Activated CD4-positive, alpha-beta T cell treated with anti-CD3 and anti-CD28 coated beads for 4 hours (primary cell): ENCODE results near the gene EIF1AX.
A peak's percentile ranks its signal among the peaks of the same experiment; 100 is the strongest.
"Not testable (repeated sequence)": the region's sequence is repeated elsewhere in the genome, so short reads cannot be mapped to it uniquely, and the experiment has no call there.

Source experiments
- DNase-seq, 2 donors: peaks; one replicate each; pipeline ENCODE4 v3.0.0-alpha.2; 2020

The EIF1AX gene, protein sequence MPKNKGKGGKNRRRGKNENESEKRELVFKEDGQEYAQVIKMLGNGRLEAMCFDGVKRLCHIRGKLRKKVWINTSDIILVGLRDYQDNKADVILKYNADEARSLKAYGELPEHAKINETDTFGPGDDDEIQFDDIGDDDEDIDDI

GRCh38 chrX:20141281-20142220 lies at the start of gene EIF1AX:
Gene EIF1AX, minus strand, starts transcription at chrX:20141838. Its CDS starts 198 bp downstream, at chrX:20141640.
- DNase-seq: peak; percentile 93 to 99

- no peak for DNase-seq
Measured at GRCh38 chrX:20189171-20189570, 47.5 kb upstream of the EIF1AX start.

GRCh38 chrX:20181598-20182329 lies 40.1 kb upstream of the EIF1AX start:
- no peak for DNase-seq

GRCh38 chrX:20177093-20177492 lies 35.5 kb upstream of the EIF1AX start:
- DNase-seq: no peak

- no peak for DNase-seq
Measured at GRCh38 chrX:20173856-20174255, 32.2 kb upstream of the EIF1AX start.

GRCh38 chrX:20173313-20173712 lies 31.7 kb upstream of the EIF1AX start:
- no peak for DNase-seq

GRCh38 chrX:20171887-20172286 lies 30.2 kb upstream of the EIF1AX start:
- no peak for DNase-seq

- DNase-seq: not testable (repeated sequence)
Measured at GRCh38 chrX:20162516-20162915, 20.9 kb upstream of the EIF1AX start.

GRCh38 chrX:20159797-20160385 lies 18.3 kb upstream of the EIF1AX start:
- no peak for DNase-seq

GRCh38 chrX:20151689-20152088 lies 10.1 kb upstream of the EIF1AX start:
- DNase-seq: no peak

GRCh38 chrX:20149326-20149725 lies 7.7 kb upstream of the EIF1AX start:
- no peak for DNase-seq

DNA sequence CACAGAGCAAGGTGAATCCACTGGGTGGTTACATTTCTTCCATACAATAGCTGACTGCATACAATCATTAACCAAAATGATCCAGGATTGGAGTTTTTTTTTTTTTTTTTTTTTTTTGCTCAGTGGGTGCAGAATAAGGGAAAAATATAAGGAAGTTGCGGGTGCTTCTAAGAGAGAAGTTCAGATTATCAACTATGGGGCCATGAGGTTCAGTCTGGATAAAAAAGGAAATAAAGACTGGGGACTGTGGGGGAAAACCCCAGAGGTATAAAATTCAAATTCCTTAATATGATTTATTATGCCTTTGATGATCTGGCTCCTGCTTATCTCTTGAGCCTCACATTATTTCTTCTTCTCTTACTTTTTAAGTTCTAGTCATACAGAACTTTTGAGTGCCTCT lies 5.9 kb upstream of the EIF1AX start:
- no peak for DNase-seq

DNA sequence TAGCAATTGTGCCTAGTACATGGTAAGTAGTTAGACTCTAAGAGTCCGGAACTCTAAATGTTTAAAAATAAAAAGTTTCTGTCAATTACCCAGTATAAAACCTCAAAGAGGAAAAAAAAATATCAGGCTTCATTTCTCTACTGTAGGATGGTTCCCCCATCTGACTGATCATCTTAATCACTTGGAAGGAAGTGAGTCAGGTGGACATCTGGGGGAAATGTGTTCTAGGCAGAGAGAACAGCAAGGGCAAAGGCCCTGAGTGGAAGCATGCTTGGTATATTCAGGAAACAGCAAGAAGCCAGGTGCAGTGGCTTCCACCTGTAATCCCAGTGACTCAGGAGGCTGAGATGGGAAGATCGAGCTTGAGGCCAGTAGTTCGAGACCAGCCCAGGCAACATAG lies 2.9 kb upstream of the EIF1AX start:
- DNase-seq: no peak

- DNase-seq: no peak
Measured at GRCh38 chrX:20143561-20143960, 1.9 kb upstream of the EIF1AX start.

DNA sequence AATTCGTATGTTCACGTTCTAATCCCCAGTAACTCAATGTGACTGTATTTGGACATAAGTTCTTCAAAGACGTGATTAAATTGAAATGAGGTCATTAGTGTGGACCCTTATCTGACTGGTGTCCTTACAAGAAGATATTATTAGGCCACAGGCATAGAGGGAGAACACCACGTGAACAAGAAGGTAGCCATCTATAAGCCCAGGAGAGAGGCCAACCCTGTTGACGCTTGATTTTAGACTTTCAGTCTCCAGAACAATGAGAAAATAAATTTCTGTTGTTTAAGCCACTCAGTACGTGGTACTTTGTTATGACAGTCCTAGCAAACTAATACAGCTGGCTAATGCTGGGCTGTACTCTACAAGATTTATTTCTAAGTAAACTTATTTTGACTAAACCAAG lies 1.5 kb upstream of the EIF1AX start:
- no peak for DNase-seq

- no peak for DNase-seq
Measured at GRCh38 chrX:20140420-20140819, 1.2 kb downstream of the EIF1AX start.

DNA sequence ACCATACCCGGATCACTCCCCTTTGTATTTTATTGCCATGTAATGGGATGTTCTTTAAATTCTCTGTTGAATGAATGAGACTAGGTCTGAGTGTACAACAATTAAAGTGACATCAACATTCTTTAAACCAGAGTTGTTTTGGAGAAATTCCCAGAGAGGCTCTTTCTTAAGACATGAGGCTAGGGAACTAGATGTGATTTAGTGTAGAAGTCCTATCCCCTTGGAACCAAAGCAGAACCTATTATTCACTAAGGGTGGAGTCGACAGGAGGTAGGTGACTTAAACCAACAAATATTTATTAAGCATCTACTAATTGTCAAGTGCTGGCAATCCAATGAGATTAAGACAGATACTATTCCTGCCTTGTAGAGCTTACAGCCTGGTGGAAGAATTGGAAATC lies 1.7 kb downstream of the EIF1AX start:
- DNase-seq: no peak

DNA sequence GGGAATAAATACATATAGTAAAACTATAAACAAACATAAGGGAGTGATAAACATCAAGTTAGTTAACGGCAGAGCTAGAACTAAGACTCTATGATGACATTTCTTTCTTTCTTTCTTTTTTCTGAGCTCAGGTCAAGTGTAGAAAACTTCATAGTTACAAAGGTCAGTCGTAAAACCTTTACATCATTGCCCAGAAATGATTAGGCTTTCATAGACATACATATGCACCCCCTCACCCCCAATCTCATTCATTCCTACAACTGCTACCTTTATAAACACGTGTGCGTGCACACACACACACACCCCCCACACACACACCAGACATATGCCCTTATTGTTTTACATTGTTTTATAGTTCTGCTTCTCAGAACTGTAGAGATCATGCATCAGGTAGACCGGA lies 5.7 kb downstream of the EIF1AX start:
- DNase-seq: no peak

DNA sequence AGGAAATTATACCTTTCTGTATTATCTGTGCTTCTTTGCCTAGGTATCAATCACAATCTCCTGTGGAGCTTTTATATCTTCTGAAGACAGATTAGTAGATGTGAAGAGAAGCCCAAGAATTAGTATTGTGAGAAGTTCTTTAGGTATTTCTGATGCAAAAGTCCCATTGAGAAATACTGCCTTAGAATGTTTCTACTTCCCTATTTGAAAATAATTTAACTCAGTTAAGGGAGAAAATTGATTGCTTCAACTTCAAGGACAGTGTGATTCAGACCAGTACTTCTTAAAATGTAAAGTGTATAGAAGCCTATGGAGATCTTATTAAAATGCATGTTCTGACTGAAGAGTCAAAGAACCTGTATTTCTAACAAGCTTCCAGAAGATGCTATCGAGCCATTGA lies 9.0 kb downstream of the EIF1AX start:
- no peak for DNase-seq

- DNase-seq: no peak
Measured at GRCh38 chrX:20130357-20130756, 11.3 kb downstream of the EIF1AX start.

DNA sequence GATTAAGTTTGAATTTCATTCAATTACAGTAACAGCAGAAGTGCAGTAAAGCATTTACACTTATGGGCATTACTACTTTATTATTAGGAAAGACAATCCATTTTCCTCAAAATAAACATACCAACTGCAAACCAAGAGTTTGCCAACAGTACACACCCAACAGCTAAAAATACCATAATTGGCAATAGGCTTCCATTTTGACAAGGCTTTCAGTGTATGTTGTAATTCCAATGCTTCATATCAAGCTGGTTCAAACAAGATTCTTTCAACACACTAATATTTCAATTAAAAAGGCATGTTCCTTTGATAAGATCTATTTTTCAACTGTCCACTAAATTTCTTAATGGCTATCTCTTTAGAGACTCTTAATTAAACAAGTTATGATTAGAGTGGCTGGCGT lies 12.1 kb downstream of the EIF1AX start:
- DNase-seq: no peak

GRCh38 chrX:20128670-20129069 lies 13.0 kb downstream of the EIF1AX start:
- no peak for DNase-seq

- DNase-seq: not testable (repeated sequence)
Measured at GRCh38 chrX:20127440-20127839, 14.2 kb downstream of the EIF1AX start.
